Measurements from ENCODE around the gene RTL1.

The RTL1 gene

DNA sequence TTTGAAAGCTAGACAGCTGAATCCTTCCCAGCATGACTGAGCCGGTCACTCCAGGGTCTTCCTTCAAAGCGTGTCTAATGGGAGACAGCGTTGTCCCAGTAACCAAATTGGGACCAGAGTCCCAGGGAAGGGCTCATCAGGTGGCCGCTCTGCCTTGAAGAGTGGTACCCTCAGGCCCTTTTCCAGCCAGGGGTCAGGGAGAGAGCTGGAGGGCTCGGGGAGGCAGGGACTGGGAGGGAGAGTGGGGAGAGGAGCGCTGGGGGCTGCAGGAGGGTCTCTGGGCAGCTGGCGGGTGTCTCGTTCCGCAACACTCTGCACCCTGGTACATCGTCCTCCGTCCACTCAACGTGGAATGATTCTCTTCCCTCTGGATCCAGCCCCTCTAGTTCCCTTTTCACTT lies 1.6 kb upstream of the RTL1 start:
- H3K27ac ChIP-seq = no peak overlapping the region
- DNase-seq = no peak
- peaks cover 0 to 3% (median 0%) of the 10 kb centered on the region in 3 donors for H3K36me3 ChIP-seq
- H3K4me3 ChIP-seq = no peak overlapping the region
- peaks cover 0 to 8% (median 0%) of the 10 kb centered on the region in 4 donors for H3K4me1 ChIP-seq
- no peak for TF ChIP-seq CTCF (IDR thresholded peaks at IDR 0.05)
- H3K27me3 ChIP-seq = peaks cover 0 to 59% of the 10 kb centered on the region in 2 donors
- H3K9me3 ChIP-seq = no peaks in the 10 kb centered on the region
- intact Hi-C loops (cut with DNase I; ENCODE audit: low total_unique reads) = no loop called here

- H3K9me3 ChIP-seq = no peaks in the 10 kb centered on the region
- H3K36me3 ChIP-seq = peaks cover 0 to 3% (median 0%) of the 10 kb centered on the region in 3 donors
- H3K4me1 ChIP-seq = peaks cover 0 to 9% (median 0%) of the 10 kb centered on the region in 4 donors
- DNase-seq = no peak
- TF ChIP-seq CTCF (IDR thresholded peaks at IDR 0.05) = no peak
- H3K27me3 ChIP-seq = peaks cover 0 to 60% of the 10 kb centered on the region in 2 donors
- no peak overlapping the region for H3K27ac ChIP-seq
- no peak overlapping the region for H3K4me3 ChIP-seq
- intact Hi-C loops (cut with DNase I; ENCODE audit: low total_unique reads) = no loop called here
Measured at GRCh38 chr14:100904307-100905087, 975 bp upstream of the RTL1 start.

DNA sequence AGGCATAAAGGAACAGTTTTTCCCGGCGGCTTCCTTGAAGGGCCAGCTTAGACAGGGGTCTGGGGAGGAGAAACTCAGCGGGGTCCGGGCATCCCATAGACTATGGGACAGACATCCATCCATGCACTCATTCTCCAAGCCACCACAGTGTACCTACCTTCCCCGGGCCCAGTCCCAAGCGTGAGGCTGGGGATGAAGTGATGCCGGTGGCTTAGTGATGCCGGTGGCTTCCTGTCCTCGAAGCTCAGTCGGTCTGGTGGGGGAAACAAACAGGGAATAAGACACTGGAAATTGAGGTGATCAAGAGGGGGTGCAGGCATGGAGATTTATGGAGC lies 421 bp downstream of the RTL1 start:
- Histone ChIP-seq H3K27me3 (peaks cover 0 to 72% of the 10 kb centered on the region in 2 donors), H3K4me3 (no peak overlapping the region), H3K4me1 (peaks cover 0 to 15% (median 5%) of the 10 kb centered on the region in 4 donors), H3K27ac (no peak overlapping the region), H3K9me3 (no peaks in the 10 kb centered on the region), H3K36me3 (peaks cover 0 to 3% (median 0%) of the 10 kb centered on the region in 3 donors)
- peak in 1 of 2 donors; percentile 37 for DNase-seq
- no peak for TF ChIP-seq CTCF (IDR thresholded peaks at IDR 0.05)
- intact Hi-C loops (cut with DNase I; ENCODE audit: low total_unique reads) = no loop called here

DNA sequence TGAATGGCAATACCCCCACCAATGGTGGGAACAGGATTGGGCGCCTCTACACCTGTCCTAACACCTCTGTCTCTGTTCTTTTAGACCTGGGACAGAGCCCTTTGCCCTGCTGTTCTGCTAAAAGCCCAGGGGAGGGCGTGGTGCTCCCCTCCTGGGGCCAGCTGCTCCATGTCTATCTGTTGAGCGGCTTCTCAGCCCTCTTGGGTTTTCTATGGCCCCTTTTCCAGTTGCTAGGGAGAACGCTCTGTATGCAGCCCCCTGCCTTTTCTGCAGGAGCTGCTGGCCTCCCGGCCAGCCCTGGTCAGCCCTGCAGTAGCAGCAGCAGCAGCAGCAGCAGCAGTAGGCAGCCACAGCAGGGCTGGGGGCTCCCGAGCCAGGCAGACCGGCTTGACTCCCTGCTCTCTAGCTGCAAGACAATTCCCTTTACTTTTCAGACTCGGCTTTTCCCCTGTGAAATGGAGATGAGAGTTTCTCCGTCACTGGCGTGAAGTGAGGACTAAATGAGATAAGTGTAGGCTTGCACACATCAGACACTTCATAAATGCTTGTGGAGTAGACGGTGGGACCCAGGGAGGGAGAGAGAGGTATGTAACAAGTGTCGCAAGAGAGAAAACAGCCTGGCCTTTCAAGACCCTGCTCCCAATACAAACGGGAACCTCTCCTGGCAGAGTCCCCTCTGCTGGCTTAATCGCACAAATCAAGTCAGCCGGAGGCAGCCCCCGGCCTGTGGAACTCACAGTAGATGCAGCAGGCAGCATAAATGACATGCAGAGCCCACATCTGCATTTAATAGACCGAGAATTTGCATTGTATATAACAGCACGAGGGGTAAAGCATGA lies 1.0 kb downstream of the RTL1 start:
- DNase-seq = peak in 1 of 2 donors; percentile 20
- no peak overlapping the region for H3K4me3 ChIP-seq
- TF ChIP-seq CTCF (IDR thresholded peaks at IDR 0.05) = no peak
- H3K36me3 ChIP-seq = peaks cover 0 to 3% (median 0%) of the 10 kb centered on the region in 3 donors
- H3K27me3 ChIP-seq = peaks cover 0 to 72% of the 10 kb centered on the region in 2 donors
- peaks cover 0 to 15% (median 5%) of the 10 kb centered on the region in 4 donors for H3K4me1 ChIP-seq
- intact Hi-C loops (cut with DNase I; ENCODE audit: low total_unique reads) = no loop called here
- no peak overlapping the region for H3K27ac ChIP-seq
- no peaks in the 10 kb centered on the region for H3K9me3 ChIP-seq

GRCh38 chr14:100901391-100902183 lies 1.9 kb downstream of the RTL1 start:
- peak in 1 of 2 donors; percentile 56 for DNase-seq
- TF ChIP-seq CTCF (IDR thresholded peaks at IDR 0.05) = no peak
- peaks cover 0 to 15% (median 5%) of the 10 kb centered on the region in 4 donors for H3K4me1 ChIP-seq
- peaks cover 0 to 73% of the 10 kb centered on the region in 2 donors for H3K27me3 ChIP-seq
- H3K27ac ChIP-seq = no peak overlapping the region
- no peak overlapping the region for H3K4me3 ChIP-seq
- no peaks in the 10 kb centered on the region for H3K9me3 ChIP-seq
- peaks cover 0 to 3% (median 0%) of the 10 kb centered on the region in 3 donors for H3K36me3 ChIP-seq
- intact Hi-C loops (cut with DNase I; ENCODE audit: low total_unique reads) = no loop called here
